ENCODE data around the gene ASIC3.
A peak's percentile ranks its signal among the peaks of the same experiment; 100 is the strongest.
"Not testable (repeated sequence)": the region's sequence is repeated elsewhere in the genome, so short reads cannot be mapped to it uniquely, and the experiment has no call there.

The ASIC3 gene

GRCh38 chr7:151014950-151015349 is 33.4 kb upstream of the ASIC3 start:
- DNase-seq: no peak

- no peak for DNase-seq
Observed at GRCh38 chr7:151015967-151016366, 32.4 kb upstream of the ASIC3 start.

GRCh38 chr7:151016505-151016904 is 31.8 kb upstream of the ASIC3 start:
- no peak for DNase-seq

- no peak for DNase-seq
Observed at GRCh38 chr7:151016942-151017341, 31.4 kb upstream of the ASIC3 start.

GRCh38 chr7:151017370-151017952 is 30.9 kb upstream of the ASIC3 start:
- DNase-seq: no peak

GRCh38 chr7:151017953-151018420 is 30.3 kb upstream of the ASIC3 start:
- DNase-seq: peak; percentile 25

- DNase-seq: peak; percentile 15
Observed at GRCh38 chr7:151018421-151019129, 29.8 kb upstream of the ASIC3 start.

GRCh38 chr7:151019130-151019447 is 29.2 kb upstream of the ASIC3 start:
- no peak for DNase-seq

GRCh38 chr7:151020231-151020630 is 28.1 kb upstream of the ASIC3 start:
- no peak for DNase-seq

GRCh38 chr7:151023232-151023631 is 25.1 kb upstream of the ASIC3 start:
- DNase-seq: no peak

GRCh38 chr7:151024435-151025056 is 23.8 kb upstream of the ASIC3 start, which contains the start of gene ATG9B:
TSS of gene ATG9B (minus strand) at chr7:151024494. CDS start at chr7:151024423, 71 bp downstream.
- DNase-seq: no peak

GRCh38 chr7:151025924-151026671 is 22.2 kb upstream of the ASIC3 start:
- no peak for DNase-seq

GRCh38 chr7:151026771-151027727 is 21.3 kb upstream of the ASIC3 start:
- DNase-seq: not testable (repeated sequence)

- not testable (repeated sequence) for DNase-seq
Observed at GRCh38 chr7:151027728-151028130, 20.6 kb upstream of the ASIC3 start.

GRCh38 chr7:151028131-151028947 is 20.0 kb upstream of the ASIC3 start, which contains the start of gene ABCB8:
TSS of gene ABCB8 (plus strand) at chr7:151028450. CDS start at chr7:151028516, 66 bp downstream.
- peak; percentile 82 for DNase-seq

- DNase-seq: no peak
Observed at GRCh38 chr7:151028948-151029501, 19.3 kb upstream of the ASIC3 start.

- no peak for DNase-seq
Observed at GRCh38 chr7:151031011-151031410, 17.3 kb upstream of the ASIC3 start.

GRCh38 chr7:151032936-151033863 is 15.1 kb upstream of the ASIC3 start:
- no peak for DNase-seq

GRCh38 chr7:151033864-151034249 is 14.5 kb upstream of the ASIC3 start:
- DNase-seq: no peak
